Right lobe of liver (tissue), 6 donors: ENCODE data around the gene HMGB4. TPM values are rescaled to one million over a fixed set of nuclear protein-coding genes. Genes with fewer than 3 reads are reported as not detected.

Experiments
- ATAC-seq, 4 donors: fragments of 200-7000 bp; cut with Tn5 transposase; one replicate each; pipeline ENCODE4 v1.9.1; 2020; ENCODE audit warnings: mild to moderate bottlenecking in 4 of 4, moderate library complexity in 4 of 4
- DNase-seq, 3 donors: peaks; one replicate each; pipeline ENCODE4 v3.0.0-alpha.2; 2020
- H3K27ac ChIP-seq, 3 donors: fragments of 200-600 bp; one replicate each; pipeline ENCODE4 v1.8.0; 2022
- H3K27me3 ChIP-seq, 2 donors: fragments of 200-600 bp; one replicate each; pipeline ENCODE4 v1.8.0; 2022
- H3K36me3 ChIP-seq, 4 donors: fragments of 200-600 bp; sonication (generic) in 1 of 4; one replicate each; pipeline versions ENCODE4 v1.5.1 to v1.8.0; 2017 to 2022; ENCODE audit warnings: control low read depth in 1 of 4
- H3K4me1 ChIP-seq, 4 donors: fragments of 200-600 bp; sonication (generic) in 1 of 4; one replicate each; pipeline versions ENCODE4 v1.5.1 to v1.8.0; 2017 to 2022; ENCODE audit warnings: control low read depth in 1 of 4
- H3K4me3 ChIP-seq, 3 donors: fragments of 200-600 bp; one replicate each; pipeline ENCODE4 v1.8.0; 2022
- H3K9me3 ChIP-seq, 4 donors: fragments of 200-600 bp; sonication (generic) in 1 of 4; one replicate each; pipeline versions ENCODE4 v1.5.1 to v1.8.0; 2017 to 2022; ENCODE audit warnings: control low read depth in 1 of 4
- CTCF ChIP-seq, 4 donors: fragments of 200-600 bp in 3 of 4; fragments of 450-650 bp in 1 of 4; IDR thresholded peaks; one replicate each; pipeline versions ENCODE4 v1.5.1 to v1.8.0; 2016 to 2022; ENCODE audit warnings: antibody characterized with exemption in 4 of 4, mild to moderate bottlenecking in 2 of 4
- POLR2A ChIP-seq: fragments of 450-650 bp; IDR thresholded peaks from one replicate; pipeline ENCODE4 v1.6.1; 2017; ENCODE audit warnings: antibody characterized with exemption, mild to moderate bottlenecking
- WGBS: methylation state at CpG from one replicate; pipeline ENCODE4 v1.1.6; 2018; ENCODE audit warnings: low coverage, low lambda C conversion rate; ENCODE audit not compliant: insufficient coverage; ENCODE audit errors: missing lambda C conversion rate; 5-methylcytosine and 5-hydroxymethylcytosine counted together
- intact Hi-C, 2 donors: fragments of 100-400 bp; cut with DNase I; formaldehyde crosslinking; loops; one replicate each; pipeline versions ENCODE4 v1.11.2 to v1.14.1; 2022
- total RNA-seq, 6 experiments: library from RNA; depleted of rRNA in 2 of 6; stranded (reverse); fragments of >200 nt in 2 of 6; fragmentation: NEBNext Ultra II Directional in 3 of 6; extraction: Animal tissue kit (Norgen Biotek cat#: 25700) in 3 of 6; gene quantifications; one replicate each; pipeline versions ENCODE4 v1.1.0 to v1.2.4, GENCODE V29; 2016 to 2023
- donor health status: DM: no; HTN: yes; CAD: no.
- donor health status: DM: no; HTN: no; CAD: no.
- donor health status: DM: no; HTN: no; CAD: no.
- donor health status: DM: no; HTN: yes; CAD: no.
- donor health status: DM: no; HTN: yes; CAD: no.

Gene HMGB4
- total RNA-seq, 6 experiments from 2014 or later, result not detected

GRCh38 chr1:33876970-33877650 lies 13.2 kb downstream of the HMGB4 start:
- Histone ChIP-seq H3K27me3 (no peaks in the 10 kb centered on the region), H3K4me3 (no peak overlapping the region), H3K4me1 (peaks cover 0 to 15% (median 6%) of the 10 kb centered on the region in 4 donors), H3K36me3 (no peaks in the 10 kb centered on the region), H3K9me3 (no peaks in the 10 kb centered on the region), H3K27ac (no peak overlapping the region)
- WGBS, result 56% methylated on average over 3 of the region's 5 CpGs
- ATAC-seq, result peak in 1 of 4 donors; percentile 60
- no peak for DNase-seq
- intact Hi-C loops, result no loop called here
- no peak for TF ChIP-seq CTCF (IDR thresholded peaks at IDR 0.05)
- no peak for TF ChIP-seq POLR2A

- TF ChIP-seq POLR2A (no peak), CTCF (IDR thresholded peaks at IDR 0.05) (no peak)
- H3K4me1 ChIP-seq, result peaks cover 0 to 15% (median 6%) of the 10 kb centered on the region in 4 donors
- DNase-seq, result peak in 2 of 3 donors; percentile 62 to 71
- H3K27me3 ChIP-seq, result no peaks in the 10 kb centered on the region
- no peak overlapping the region for H3K27ac ChIP-seq
- 67% methylated on average over 1 of the region's 2 CpGs for WGBS
- H3K9me3 ChIP-seq, result no peaks in the 10 kb centered on the region
- intact Hi-C loops, result no loop called here
- H3K36me3 ChIP-seq, result no peaks in the 10 kb centered on the region
- ATAC-seq, result peak; percentile 89 to 97 (median 92)
- no peak overlapping the region for H3K4me3 ChIP-seq
Observed at GRCh38 chr1:33878392-33878791, 14.5 kb downstream of the HMGB4 start.

GRCh38 chr1:33880305-33880704 lies 16.4 kb downstream of the HMGB4 start:
- Histone ChIP-seq H3K4me1 (peaks cover 0 to 15% (median 6%) of the 10 kb centered on the region in 4 donors), H3K27me3 (no peaks in the 10 kb centered on the region), H3K27ac (no peak overlapping the region), H3K4me3 (no peak overlapping the region), H3K9me3 (no peaks in the 10 kb centered on the region), H3K36me3 (no peaks in the 10 kb centered on the region)
- 47% methylated on average over 2 of the region's 2 CpGs for WGBS
- TF ChIP-seq POLR2A (no peak), CTCF (IDR thresholded peaks at IDR 0.05) (no peak)
- no peak for DNase-seq
- intact Hi-C loops, result no loop called here
- ATAC-seq, result no peak

- Histone ChIP-seq H3K9me3 (no peaks in the 10 kb centered on the region), H3K36me3 (no peaks in the 10 kb centered on the region), H3K4me3 (no peak overlapping the region), H3K27ac (no peak overlapping the region), H3K27me3 (no peaks in the 10 kb centered on the region), H3K4me1 (no peaks in the 10 kb centered on the region)
- no peak for TF ChIP-seq CTCF (IDR thresholded peaks at IDR 0.05)
- TF ChIP-seq POLR2A, result no peak
- 10% methylated on average over 2 of the region's 5 CpGs for WGBS
- no peak for DNase-seq
- peak in 1 of 4 donors; percentile 24 for ATAC-seq
- intact Hi-C loops, result no loop called here
Observed at GRCh38 chr1:33886496-33886895, 22.6 kb downstream of the HMGB4 start.
